NCI-H226 (cell line): ENCODE measurements around the gene JARID2.
A peak's percentile ranks its signal among the peaks of the same experiment; 100 is the strongest.

Experiments used
- DNase-seq: peaks from one replicate; pipeline ENCODE4 v3.0.0-alpha.2; 2015

JARID2 gene

DNA sequence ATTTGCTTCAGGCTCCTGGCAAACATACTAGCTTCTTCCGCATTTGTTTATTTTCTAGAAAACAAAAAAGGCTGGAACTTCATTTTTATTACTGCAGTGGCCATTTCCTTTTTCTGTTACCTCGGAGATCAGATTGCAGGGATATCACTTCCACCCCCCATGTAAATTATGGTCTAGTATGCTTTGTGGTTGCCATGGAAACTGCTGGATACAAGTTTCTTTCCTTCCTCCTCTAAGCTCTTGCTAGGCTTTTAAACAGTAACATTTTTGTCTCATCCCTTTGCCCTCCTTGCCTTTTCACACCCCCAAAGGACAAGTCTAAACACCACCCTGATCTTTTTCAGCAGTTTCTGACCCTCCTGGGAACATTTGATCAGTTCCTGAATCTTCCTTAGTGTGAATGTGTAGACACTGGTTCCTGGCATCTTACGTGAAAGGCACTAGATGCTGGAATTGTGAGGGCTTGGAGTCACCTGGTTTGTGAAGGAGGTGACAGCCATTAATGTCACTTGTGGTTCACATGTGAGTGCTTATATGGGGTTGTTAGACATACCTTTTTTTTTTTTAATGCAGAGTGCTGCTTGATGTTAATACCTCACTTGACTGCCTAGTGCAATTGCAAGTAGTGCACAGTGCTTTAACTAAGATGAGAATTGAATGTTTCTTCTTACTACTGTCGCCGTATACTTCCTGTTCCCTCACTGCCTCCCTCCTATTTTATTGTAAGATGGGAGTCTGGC lies 181.6 kb downstream of the JARID2 start:
- no peak for DNase-seq

DNA sequence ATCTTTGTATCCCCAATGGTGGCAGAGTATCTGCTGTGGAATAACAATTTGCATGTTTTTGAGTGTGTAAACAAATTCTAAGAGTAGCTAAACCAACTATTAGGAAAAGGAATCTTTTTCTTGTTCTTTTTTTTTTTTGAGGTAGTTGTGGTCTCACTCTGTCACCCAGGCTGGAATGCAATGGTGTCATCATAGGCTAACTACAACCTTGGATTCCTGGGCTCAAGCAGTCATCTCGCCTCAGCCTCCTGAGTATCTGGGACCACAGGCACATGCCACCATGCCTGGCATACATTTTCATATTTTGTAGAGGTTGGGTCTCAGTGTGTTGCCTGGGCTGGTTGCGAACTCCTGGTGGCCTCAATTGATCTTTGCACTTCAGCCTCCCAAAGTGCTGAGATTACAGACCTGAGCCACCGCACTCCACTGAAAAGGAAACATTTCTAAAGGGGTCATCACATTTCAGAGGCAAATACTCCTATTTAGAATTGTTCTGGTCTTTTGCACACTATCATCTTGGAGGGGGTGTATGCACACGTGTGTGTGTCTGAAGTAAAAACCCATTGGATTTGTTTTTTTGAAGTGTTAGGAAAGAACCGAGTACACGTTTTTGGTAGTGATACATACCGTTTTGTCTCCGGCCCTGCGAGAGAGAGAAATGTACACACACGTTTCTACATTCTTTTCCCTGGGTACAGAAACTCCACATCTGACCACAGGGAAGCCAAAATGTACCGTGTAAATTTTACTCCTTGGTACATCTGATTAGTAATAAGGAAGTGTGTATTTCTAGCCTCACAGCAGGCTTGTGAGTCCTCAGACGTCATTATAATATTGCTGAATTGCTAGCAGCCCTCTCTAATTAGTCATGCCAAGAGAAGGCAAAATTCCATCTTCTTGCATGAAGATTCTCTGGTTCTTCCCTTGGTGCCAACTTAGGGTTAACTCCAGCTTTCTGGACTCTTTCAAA lies 183.6 kb downstream of the JARID2 start:
- DNase-seq, result no peak

DNA sequence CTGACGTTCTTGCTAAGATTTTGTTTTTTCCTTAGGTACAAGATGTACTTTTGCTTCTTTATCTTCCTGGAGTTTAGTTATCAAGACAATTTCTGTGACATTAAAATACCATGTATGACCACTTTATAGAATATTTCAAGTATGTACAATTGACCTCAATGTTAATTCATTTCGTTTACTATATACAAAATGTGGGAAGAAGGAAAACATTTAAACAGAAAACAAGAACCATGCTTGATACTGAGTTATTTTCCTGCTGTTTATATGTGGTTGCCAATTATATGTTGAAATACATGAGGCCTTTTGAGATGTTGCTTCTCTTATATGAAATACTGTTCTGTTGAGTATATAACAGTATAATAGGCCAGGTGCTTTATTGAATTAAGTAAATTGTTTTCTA lies 184.3 kb downstream of the JARID2 start:
- no peak for DNase-seq

DNA sequence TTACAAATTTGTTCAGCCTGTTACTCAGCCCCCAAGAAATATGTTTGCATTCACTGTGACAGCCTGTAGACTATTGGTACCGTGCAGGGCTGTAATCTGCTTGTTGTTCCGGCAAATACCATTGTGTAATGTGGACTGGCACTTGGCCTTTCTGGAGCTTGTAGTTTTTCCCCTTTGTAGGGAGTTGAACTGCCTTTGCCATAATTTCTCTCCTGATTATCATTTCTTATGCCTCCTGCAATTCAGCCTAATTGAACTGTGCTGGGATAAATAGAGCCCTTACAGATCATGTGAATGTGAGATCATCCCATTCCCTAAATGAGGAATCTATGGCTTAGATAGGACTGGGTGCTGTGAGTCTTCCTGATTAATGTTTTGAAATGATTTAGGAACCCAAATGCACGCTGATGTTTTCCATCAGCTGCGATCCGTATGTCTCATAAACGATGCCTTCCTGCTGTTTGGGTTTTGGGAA lies 185.1 kb downstream of the JARID2 start:
- no peak for DNase-seq

DNA sequence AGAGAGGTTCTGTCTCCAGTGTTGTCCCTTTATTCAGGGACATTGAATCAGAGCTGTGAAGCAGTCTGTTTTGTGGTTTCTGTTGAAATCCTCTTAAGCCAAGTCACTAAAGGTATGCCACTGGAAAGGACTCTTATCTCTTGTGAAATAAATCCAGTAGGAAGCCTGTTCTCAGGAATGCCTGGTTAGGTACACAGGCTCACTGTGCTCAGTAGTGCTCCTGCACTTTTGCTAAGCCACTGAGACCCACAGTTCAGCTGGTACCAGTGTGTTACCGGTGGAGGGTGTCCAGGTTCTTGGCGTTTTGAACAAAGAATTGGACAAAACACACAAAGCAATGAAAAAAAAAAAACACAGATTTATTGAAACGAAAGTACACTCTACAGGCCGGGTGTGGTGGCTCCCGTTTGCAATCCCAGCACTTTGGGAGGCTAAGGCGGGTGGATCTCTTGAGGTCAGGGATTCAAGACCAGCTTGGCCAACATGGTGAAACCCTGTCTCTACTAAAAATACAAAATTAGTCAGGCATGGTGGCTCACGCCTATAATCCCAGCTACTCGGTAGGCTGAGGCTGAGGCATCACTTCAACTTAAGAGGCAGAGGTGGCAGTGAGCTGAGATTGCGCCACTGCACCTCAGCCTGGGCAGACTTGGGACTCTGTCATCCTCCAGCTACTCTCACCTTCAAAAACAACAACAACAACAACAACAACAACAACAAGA lies 186.1 kb downstream of the JARID2 start:
- peak; percentile 29 for DNase-seq

DNA sequence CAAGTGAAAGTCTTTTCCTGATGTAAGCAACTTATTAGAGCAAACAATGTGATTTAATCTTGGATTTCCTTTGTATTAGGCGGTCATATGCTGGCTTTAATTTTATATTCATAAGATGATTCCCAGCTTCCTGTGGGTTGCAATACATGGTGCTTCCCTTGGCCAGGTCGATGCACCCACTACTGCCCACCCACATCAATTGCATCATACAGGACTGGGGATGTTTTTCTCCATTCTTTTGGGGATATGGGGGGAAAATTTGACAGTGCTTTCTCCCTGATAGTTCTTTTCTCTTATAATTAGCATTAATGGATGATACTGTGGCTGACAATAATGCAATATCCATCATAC lies 187.6 kb downstream of the JARID2 start:
- DNase-seq, result no peak

DNA sequence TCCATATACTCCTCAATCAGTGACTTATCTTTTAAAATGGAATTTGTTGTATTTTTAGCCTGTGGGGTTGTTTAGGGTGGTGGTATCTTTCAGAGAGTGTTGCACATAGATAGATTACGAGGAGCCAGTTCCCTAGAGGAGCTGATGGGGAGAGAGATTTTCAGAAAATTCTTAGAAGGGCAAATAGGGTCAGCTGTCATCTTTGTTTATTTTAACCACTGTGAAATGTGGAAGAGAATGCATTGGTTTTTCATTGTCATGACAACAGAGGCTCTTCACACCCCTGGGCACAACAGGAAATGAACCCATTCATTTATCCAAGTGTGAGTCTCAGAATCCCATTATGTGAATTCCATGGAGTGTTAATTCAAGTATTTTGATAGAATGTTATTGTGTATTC lies 188.4 kb downstream of the JARID2 start:
- peak; percentile 21 for DNase-seq

DNA sequence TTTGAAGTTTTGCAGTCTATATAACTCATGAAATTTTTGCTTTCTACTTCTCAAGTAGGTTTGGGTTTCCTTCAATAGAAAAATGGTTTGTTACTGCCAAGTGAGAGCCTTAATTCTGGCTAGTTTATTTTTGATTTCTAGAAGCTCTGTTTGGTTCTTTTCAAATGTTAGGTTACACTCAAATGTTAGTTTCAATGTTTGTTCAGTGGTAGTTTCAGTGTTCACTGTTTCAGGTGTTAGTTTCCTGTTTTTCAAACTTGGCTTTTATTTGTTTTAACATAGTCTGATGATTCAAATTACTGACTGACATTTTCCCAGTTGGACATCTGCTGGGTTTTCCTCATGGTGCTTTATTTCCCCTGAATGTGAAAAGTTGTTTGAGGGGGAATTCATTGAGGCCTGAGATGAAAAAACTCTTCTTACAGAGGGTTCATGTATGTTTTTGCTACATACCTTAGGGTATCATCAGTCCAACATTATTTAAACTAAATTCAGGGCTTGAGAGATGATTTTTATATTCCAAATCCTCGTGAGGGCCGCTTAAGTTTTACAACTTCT lies 189.0 kb downstream of the JARID2 start:
- DNase-seq, result no peak

DNA sequence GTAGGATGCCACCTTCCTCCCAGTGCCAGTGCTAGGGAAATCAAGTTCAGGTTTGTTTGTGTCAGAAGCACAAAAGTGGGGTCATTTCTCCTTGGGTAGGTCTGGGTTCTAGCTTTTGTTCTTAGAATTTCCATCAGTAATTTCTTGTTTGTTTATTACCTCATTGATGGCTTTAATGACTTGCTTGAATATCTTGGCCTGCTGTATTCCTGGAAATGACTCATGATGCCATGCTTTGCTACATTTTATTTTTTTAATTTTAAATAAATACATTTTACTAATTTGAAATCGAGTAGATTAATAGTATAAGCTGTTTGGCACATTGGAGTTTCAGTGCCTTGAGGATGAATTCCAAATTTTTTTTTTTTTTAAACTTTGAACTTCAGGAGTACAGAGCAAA lies 189.6 kb downstream of the JARID2 start:
- no peak for DNase-seq

DNA sequence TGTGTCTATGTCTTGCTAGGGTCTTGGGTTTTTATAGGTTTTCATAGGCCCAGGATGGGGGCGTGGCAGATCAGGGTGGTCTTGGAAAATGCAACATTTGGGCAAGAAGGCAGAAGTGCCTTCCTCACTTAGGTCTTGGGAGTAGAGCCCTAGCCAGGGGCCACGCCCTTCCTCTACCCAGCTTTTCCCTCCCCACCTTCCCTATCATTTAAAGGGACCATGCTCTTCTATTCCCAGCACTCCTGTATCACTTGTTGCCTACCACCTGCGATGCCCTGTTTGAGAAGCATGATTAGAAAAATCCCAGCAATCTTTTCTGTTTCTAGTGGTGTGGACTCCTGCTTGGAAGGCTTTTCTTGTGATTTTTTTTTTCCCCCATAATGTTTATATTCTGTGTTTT lies 190.6 kb downstream of the JARID2 start:
- no peak for DNase-seq

DNA sequence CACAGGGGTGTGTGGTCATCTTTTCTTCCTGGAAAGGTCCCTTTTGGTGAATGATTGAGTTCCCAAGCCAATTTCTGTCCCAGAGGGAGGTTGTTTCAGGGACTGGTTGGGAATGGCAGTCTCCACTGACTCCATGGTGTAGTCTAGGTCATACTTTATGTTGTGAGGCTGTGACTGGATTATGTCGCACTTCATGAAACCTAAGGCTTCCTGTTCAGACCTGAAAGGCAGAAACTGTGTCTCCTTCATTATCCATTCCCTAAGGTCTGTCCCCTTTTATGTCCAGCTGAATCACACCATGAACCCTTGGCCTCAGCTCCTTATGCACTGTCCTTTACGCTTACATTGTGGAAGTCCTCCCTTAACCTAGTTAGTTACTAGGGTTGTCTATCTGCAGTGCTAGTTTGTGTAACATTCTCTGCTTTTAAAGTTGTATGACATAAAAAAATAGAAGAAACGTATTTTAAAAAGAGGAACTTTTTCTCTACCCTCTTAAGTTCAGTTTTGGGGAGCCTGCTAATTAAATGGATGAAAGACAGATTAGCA lies 191.3 kb downstream of the JARID2 start:
- no peak for DNase-seq

DNA sequence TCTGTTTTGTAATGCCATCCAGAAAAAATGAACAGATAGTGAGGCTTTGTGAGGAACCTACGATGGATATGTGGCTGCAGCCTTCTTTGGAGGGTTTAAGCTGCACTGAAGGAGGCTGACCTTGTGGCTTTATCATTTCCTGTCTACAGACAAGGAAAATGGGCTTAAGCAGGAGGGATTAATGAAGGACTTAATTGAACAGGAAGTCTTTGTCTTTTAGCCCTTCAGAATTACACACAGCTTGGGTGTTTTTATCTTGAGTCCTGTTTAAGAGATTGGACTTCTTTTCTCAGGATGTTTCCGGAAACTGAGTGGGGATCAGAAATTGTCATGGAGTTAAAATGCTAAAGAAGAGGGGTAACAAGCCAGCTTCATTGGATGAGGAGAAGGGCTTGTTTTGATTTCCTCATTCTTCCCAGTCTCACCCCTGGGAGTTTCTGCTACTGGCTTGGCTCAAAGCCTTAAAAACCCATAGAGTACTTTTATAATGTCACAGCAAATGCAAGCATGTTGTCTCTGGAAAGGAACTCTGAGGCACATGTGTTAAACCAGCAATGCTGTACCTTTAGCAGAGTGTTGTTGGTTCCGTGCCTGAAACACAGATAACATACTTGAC lies 193.6 kb downstream of the JARID2 start:
- DNase-seq, result no peak

DNA sequence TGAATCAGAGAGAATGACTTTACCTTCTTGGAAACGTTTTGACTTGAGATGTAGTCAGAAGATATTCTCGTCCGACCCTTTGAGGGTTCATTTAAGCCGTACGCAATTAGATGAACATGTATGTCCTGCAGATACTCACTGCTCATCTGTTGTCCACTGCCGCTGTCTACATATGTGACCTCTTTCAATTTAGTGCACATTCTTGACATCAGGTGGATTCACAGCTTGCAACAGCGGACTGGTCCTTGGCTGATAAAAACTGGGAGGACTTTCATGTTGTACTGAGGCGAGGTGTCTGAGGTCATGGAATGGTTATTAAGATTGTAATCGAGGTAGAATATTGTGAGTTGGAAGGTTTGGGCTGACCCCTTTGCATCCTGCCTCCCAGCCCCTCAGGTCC lies 194.2 kb downstream of the JARID2 start:
- no peak for DNase-seq

DNA sequence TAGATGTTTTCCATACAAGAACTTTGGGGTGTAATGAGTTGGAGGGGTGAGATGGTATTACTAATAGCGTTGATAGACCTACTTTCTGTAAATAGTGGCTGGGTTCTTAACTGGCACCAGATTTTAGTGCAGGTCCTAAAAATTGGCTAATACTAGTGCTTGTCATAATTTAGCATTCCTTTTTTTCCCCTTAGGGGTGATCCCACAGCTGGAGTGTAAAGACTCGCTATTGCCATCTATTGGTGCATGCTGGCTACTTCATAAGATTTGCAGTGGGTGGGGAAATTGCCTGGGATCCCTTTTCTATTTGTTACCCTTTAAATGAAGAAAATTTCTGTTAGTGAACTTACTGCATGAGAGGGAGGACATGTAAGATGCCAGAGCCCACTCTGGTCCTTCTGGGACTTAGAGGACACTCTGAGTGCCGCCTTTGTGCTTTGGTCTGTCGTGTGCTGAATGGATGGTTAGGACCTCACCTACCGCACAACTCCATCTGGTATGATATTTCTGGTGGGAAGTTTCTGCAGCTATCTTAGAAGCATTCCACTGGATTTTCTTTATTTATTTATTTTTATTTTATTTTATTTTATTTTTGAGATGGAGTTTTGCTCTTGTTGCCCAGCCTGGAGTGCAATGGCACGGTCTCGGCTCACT lies 195.5 kb downstream of the JARID2 start:
- peak; percentile 58 for DNase-seq

DNA sequence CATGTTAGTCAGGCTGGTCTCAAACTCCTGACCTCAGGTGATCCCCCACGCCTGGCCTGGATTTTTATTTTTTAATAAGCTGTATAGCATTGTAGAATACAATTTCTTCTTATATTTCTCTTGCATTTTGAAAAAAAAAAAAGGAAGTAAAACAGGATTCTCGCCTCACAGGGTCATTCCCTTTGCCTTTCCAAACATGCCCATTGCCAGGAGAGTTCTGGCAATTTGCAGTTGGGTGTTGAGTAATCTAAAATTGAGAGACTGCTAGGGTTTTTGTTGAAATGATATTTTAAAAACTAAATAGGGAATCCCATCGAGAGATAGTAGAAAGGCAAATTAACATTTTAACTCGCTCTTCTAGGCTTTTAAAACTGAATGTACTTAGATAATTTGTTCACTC lies 196.1 kb downstream of the JARID2 start:
- no peak for DNase-seq

DNA sequence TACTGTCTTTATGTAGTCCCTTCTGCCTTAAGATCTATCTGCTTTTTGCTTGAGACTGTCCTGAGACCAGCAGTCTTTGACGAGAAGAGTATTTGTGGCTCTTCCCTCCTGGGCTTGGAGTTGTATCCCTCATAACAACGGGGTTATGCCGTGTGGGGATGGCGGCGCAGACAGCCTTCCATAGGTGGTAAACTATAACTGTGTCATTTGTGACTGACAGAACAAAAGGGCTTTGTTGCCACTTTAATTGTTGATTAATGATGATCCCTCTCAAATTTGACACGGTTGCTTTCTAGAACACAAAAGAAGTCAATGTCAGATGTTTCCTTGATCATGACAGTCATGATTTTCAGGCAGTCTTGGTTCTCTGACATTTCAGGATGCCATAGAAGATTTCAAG lies 196.6 kb downstream of the JARID2 start:
- no peak for DNase-seq

DNA sequence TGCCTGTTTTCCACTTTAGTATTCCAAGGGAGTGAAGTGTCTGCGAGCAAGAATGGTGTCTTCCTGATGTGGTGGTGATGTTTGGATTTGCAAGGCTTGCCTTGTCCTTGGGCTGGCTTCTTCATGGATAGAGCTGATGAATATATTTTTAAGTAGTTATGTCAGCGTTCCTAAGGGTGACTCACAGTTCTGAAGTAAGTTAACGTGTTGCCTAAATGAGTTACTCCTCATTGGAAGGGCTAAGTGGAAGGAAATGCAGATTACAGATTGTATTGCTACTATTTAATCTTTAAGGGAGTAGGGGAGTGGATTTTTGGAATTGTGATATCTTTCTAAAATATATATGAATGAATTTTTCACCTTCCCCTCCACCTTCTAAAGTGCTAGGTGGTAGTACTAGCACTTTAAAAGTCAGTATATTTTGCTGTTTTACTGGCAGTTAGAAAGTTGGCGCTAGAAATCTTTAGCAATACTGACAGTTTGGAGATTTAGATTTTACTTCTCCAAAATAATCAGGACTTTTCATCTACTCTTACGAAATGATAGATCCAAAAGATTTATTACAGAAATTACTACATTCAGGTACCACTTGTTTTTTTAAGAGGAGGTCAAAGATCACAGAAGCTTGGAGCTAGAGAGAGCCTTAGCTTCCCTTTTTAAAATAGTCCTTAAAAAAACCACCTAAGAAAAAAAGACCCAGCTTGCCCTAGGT lies 197.4 kb downstream of the JARID2 start:
- peak; percentile 83 for DNase-seq

DNA sequence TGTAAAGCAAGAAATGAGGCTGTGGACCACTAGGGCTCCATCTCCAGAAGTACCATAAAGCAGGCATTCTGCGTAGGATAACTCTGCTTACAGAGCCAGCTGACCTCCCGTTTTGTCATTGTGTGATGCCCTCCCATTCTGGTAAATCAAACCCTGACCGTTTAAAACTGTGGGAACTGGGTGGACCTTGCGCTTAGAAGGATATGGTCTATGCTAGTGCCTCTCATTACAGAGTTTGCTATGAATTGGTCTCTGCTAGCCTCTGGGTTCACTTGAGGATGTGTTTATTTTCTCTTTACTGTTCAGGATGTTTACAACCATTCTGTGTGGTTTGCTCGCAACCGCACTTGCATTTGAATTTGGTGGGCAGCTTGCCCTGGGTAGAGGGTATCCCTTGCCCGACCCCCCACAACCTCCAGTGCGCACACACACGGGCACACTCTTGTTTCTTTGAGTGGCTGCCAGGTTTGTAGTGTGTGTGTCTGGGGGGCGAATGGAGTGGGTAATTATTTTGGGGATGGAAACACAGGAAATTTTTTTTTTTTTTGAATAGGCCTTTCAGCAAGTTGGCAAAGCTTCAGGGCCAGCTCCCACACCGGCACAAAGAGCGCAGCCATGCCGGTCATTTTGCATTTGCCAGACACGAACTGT lies 198.3 kb downstream of the JARID2 start:
- DNase-seq, result no peak

DNA sequence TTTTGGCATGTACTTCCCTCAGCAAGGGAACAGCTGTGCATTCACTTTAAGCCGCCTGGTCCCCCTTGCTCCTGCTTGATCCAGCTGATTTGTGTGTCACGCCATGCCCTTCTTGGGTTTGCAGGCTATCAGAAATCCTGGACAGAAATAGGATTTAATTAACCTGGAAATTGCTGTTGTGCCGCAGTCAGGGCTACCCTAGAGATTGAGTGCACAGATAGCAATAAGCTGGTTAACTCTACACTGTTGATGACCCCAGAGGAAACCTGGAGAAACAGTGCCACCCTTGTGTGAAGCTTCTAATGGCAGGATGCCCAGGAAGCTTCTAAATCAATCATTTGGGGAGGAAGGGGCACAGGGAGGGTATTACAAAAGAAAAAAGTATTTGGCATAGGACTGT lies 199.0 kb downstream of the JARID2 start:
- no peak for DNase-seq

DNA sequence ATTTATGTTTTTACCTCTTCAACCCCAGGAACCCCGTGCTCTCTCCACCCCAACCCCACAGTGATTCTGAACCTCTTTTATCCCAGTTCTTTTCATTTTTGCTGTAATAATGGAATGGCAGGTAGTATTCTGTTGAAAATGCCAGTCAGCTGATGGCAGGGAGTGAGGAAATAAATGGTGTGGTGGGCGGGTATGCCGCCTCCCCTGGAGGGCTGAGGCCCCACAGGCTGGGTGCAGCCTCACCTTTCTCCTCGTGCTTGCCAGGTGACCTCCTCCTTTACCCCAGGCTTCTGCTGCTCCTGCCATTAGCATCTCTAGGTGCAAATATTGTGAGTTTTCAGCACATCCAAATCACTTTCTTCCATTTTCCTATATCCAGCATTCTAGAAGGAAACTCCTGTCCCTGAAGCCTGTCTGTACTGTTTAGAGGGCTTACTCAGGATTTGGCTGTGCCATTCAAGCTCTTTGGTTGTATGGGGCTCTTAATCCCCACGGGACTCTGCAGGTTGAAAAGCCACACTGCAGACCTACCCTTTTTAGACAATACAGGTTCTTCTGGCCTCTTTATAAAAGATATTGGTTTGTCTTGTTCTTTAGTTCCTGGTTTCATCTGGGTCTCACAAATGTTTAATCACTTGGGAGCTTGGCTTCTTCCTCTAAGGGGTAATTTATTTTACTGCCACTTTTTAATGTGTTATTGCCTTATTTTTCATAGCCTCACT lies 201.8 kb downstream of the JARID2 start:
- DNase-seq, result no peak
